K562 (cell line): ENCODE results near the gene RAB3C. TPM values are rescaled to one million over a fixed set of nuclear protein-coding genes. Genes with fewer than 3 reads are reported as not detected.

Experiments used
- ATAC-seq: fragments of 200-7000 bp; cut with Tn5 transposase; 3 replicates; pipeline ENCODE4 v1.9.1; 2020; ENCODE audit warnings: moderate library complexity
- BruUV-seq: library from RNA; stranded (reverse); fragments of 400-500 nt; replicated peaks from 2 replicates; lab custom pipeline; 2021; lab: Mats Ljungman, UMichigan
- CTCF ChIA-PET: fragments of 300-600 bp; formaldehyde crosslinking; extraction: SDS; loops from one replicate; lab custom pipeline; 2021; ENCODE audit warnings: low intra/inter-chr PET ratio; lab: Yijun Ruan, JAX
- POLR2A ChIA-PET: fragments of 300-600, 350-650 bp; sonication (Branson Sonifier 250); formaldehyde crosslinking; extraction: SDS; loops from one replicate; lab custom pipeline; 2021; ENCODE audit warnings: antibody characterized with exemption, inconsistent platforms; lab: Yijun Ruan, JAX
- DNase-seq, 4 experiments: peaks; one replicate each; pipeline versions ENCODE4 v3.0.0 to v3.0.0-alpha.2; 2011 to 2018; ENCODE audit warnings: low spot score in 3 of 4, mixed read lengths in 3 of 4; ENCODE audit errors: extremely low read depth in 1 of 4
- FAIRE-seq: peaks from 2 replicates; lab custom pipeline; 2011; peaks lifted over from hg19 to GRCh38; lab: Jason Lieb, UNC
- H2AFZ ChIP-seq: 2 replicates; pipeline ENCODE4 v1.6.0; 2011; ENCODE audit warnings: low read depth, low read length, control low read depth, inconsistent platforms
- H3K27ac ChIP-seq: fragments of 200-600 bp; 3 replicates; pipeline ENCODE4 v1.8.0; 2011; ENCODE audit warnings: low read depth, mild to moderate bottlenecking, control low read depth, inconsistent platforms, low read length, moderate library complexity, mixed read lengths; ENCODE audit errors: extremely low read depth
- H3K27me3 ChIP-seq, 2 experiments: fragments of 300-600 bp in 1 of 2; 2 replicates in 1 of 2; 3 replicates in 1 of 2; pipeline versions ENCODE4 v1.6.0 to v1.8.0; 2011; ENCODE audit warnings: inconsistent platforms in 2 of 2, low read length in 2 of 2, mild to moderate bottlenecking in 1 of 2, mixed read lengths in 1 of 2, moderate library complexity in 1 of 2; ENCODE audit not compliant: control insufficient read depth in 2 of 2, insufficient read depth in 2 of 2
- H3K36me3 ChIP-seq: fragments of 300-600 bp; 3 replicates; pipeline ENCODE4 v1.8.0; 2011; ENCODE audit warnings: mild to moderate bottlenecking, low read length, inconsistent platforms; ENCODE audit not compliant: control insufficient read depth, insufficient read depth
- H3K4me1 ChIP-seq, 2 experiments: fragments of 200-600 bp in 1 of 2; replicated peaks in 1 of 2; 2 replicates in 1 of 2; 3 replicates in 1 of 2; pipeline versions ENCODE4 v1.5.1 to v1.8.0; 2011; ENCODE audit warnings: inconsistent platforms in 2 of 2, low read length in 2 of 2, mild to moderate bottlenecking in 1 of 2, mixed read lengths in 1 of 2, moderate library complexity in 1 of 2; ENCODE audit not compliant: control insufficient read depth in 2 of 2, insufficient read depth in 2 of 2
- H3K4me2 ChIP-seq: 2 replicates; pipeline ENCODE4 v1.6.1; 2011; ENCODE audit warnings: low read length, control low read depth, inconsistent platforms, mixed read lengths; ENCODE audit not compliant: insufficient read depth
- H3K4me3 ChIP-seq: fragments of 200-600 bp; sonication (generic), shearing (Covaris generic); 2 replicates; pipeline ENCODE4 v1.5.1; 2016; ENCODE audit warnings: control low read depth, inconsistent platforms
- H3K79me2 ChIP-seq: fragments of 200-600 bp; 3 replicates; pipeline ENCODE4 v1.8.0; 2011; ENCODE audit warnings: low read length, inconsistent platforms; ENCODE audit not compliant: control insufficient read depth, insufficient read depth
- H3K9ac ChIP-seq, 2 experiments: 2 replicates each; pipeline versions ENCODE4 v1.6.0 to v1.6.1; 2011; ENCODE audit warnings: low read depth in 2 of 2, low read length in 2 of 2, control low read depth in 1 of 2, inconsistent platforms in 1 of 2, mild to moderate bottlenecking in 1 of 2, mixed read lengths in 1 of 2; ENCODE audit not compliant: insufficient read depth in 1 of 2
- H3K9me1 ChIP-seq: one replicate; pipeline ENCODE4 v1.6.0; 2011; ENCODE audit warnings: inconsistent platforms, mild to moderate bottlenecking, low read length, moderate library complexity; ENCODE audit not compliant: control insufficient read depth, insufficient read depth
- H3K9me3 ChIP-seq: replicated peaks from 2 replicates; pipeline ENCODE4 v1.5.1; 2011; ENCODE audit warnings: low read depth, low read length, inconsistent platforms; ENCODE audit not compliant: control insufficient read depth, insufficient read depth
- H4K20me1 ChIP-seq: replicated peaks from 2 replicates; pipeline ENCODE4 v1.6.1; 2011; ENCODE audit warnings: low read length, inconsistent platforms, mixed read lengths; ENCODE audit not compliant: control insufficient read depth, insufficient read depth
- CSDE1 ChIP-seq, 2 experiments: fragments of 450-650 bp; IDR thresholded peaks; 2 replicates each; pipeline ENCODE4 v1.6.1; 2016; ENCODE audit warnings: mild to moderate bottlenecking in 1 of 2
- LEF1 ChIP-seq: fragments of 450-650 bp; IDR thresholded peaks from 2 replicates; pipeline ENCODE4 v1.6.1; 2016; ENCODE audit warnings: mild to moderate bottlenecking
- TCF7L2 ChIP-seq: fragments of 150-350 bp; IDR thresholded peaks from 2 replicates; pipeline ENCODE4 v1.6.1; 2016; ENCODE audit warnings: low read depth, mild to moderate bottlenecking, low read length, moderate library complexity
- ZFP36 ChIP-seq: fragments of 150-350 bp; IDR thresholded peaks from 2 replicates; pipeline ENCODE4 v1.6.1; 2018; ENCODE audit warnings: low read length, low read depth; ENCODE audit not compliant: partially characterized antibody
- ZNF347 ChIP-seq: fragments of 450-650 bp; formaldehyde crosslinking; IDR thresholded peaks from 2 replicates; pipeline ENCODE4 v1.4.0; 2020; ENCODE audit warnings: low read depth, mild to moderate bottlenecking, moderate library complexity
- ZNF561 ChIP-seq: fragments of 450-650 bp; formaldehyde crosslinking; conservative IDR thresholded peaks from 2 replicates; pipeline ENCODE4 v1.4.0; 2020; ENCODE audit warnings: mild to moderate bottlenecking, moderate library complexity
- WGBS: fragments of 100-300 bp; shearing (Covaris generic); methylation state at CpG from one replicate; pipeline ENCODE4 v1.1.6; 2016; ENCODE audit warnings: low coverage, mixed read lengths; ENCODE audit not compliant: insufficient coverage; ENCODE audit errors: missing lambda C conversion rate; 5-methylcytosine and 5-hydroxymethylcytosine counted together
- in situ Hi-C: fragments of 300-500 bp; cut with MboI; formaldehyde crosslinking; loops from 4 replicates; pipeline ENCODE4 v1.15.0; 2018; ENCODE audit warnings: inconsistent platforms, mixed read lengths
- intact Hi-C: fragments of 100-400 bp; cut with micrococcal nuclease; formaldehyde crosslinking; loops from 2 replicates; pipeline ENCODE4 v1.14.2; 2022
- polyA plus RNA-seq, 8 experiments: library from polyadenylated mRNA; depleted of rRNA in 4 of 8; stranded (reverse) in 5 of 8; unstranded in 3 of 8; fragments of >200 nt; fragmentation: Nextera tagmentation in 2 of 8; fragmentation: Illumina TruSeq in 1 of 8; extraction: Ambion mirVana in 2 of 8; extraction: Trizol in 1 of 8; gene quantifications; 2 replicates each; pipeline versions ENCODE4 v1.2.1 to v1.2.3, GENCODE V29; 2011 to 2014; ENCODE audit warnings: inconsistent platforms in 1 of 8, missing spikeins in 1 of 8
- total RNA-seq, 7 experiments: library from RNA; depleted of rRNA in 6 of 7; stranded (reverse); fragments of >200 nt in 6 of 7; fragmentation: Illumina TruSeq in 2 of 7; extraction: Trizol in 2 of 7; gene quantifications; 2 replicates each; pipeline versions ENCODE4 v1.2.1 to v1.2.3, GENCODE V29; 2011 to 2021; ENCODE audit warnings: low replicate concordance in 1 of 7
- TF ChIP-seq, protein P1 (sequence below): IDR thresholded peaks from 3 replicates; pipeline ENCODE4 v1.6.1; 2011; ENCODE audit warnings: borderline replicate concordance, mild to moderate bottlenecking, moderate library complexity; ENCODE audit not compliant: insufficient read length; ENCODE audit errors: extremely low read depth
- TF ChIP-seq, protein P2 (sequence below): fragments of 250-450 bp; sonication (Bioruptor Pico); IDR thresholded peaks from 2 replicates; pipeline ENCODE4 v1.4.0; 2020
- TF ChIP-seq, protein P3 (sequence below), 2 experiments: fragments of 450-650 bp; IDR thresholded peaks; 2 replicates each; pipeline ENCODE4 v1.6.1; 2018; ENCODE audit warnings: mild to moderate bottlenecking in 2 of 2, low read depth in 1 of 2; ENCODE audit not compliant: partially characterized antibody in 2 of 2

RAB3C gene
- total and polyA plus RNA-seq, 9 of the 15 experiments (the other 6 are each of a cell fraction or from before 2014, with no cell fraction given): not detected

DNA sequence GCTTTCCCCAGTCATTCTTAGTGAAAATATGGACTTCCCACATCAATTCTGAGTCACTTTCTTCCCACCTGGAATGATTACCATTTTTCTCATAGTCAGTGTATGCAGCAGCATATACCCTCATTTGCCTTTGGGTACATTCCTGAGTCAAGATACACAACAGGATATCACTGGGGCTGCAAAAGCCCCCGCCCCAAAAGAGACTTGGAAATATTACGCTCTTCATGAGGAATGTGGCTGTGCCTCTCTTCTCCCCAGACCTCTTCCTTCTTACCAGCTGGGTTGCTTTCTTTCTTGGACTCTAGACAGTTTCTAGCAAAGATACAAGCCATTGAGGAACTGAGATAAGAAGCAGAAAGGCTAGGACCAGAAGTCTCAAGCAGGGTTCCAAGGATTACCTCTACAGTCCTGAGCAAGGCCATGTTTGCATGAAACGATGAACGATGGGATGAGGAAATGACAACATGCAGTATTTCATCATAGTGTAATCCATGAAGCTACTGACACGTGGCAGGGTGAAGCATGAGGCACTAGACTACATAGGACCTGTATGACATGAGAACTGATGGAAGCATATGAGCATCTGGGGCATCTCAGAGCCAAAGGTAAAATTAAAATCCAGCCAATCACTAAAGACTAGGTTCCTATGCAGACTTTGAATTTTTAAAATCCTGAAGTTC is 218.1 kb downstream of the RAB3C start:
- no peak for FAIRE-seq
- H3K9ac ChIP-seq: no peak overlapping the region
- intact Hi-C loops (no loop called here), in situ Hi-C loops (no loop called here)
- H3K27me3 ChIP-seq: no peaks in the 10 kb centered on the region
- no peaks in the 10 kb centered on the region for H3K9me1 ChIP-seq
- CTCF ChIA-PET: no interaction called here
- WGBS: 0% methylated on average over 4 of the region's 5 CpGs
- no peaks in the 10 kb centered on the region for H4K20me1 ChIP-seq
- H2AFZ ChIP-seq: no peak overlapping the region
- no peak overlapping the region for H3K4me3 ChIP-seq
- no peak overlapping the region for H3K27ac ChIP-seq
- H3K36me3 ChIP-seq: no peaks in the 10 kb centered on the region
- no peak for DNase-seq
- no peaks in the 10 kb centered on the region for H3K4me1 ChIP-seq
- BruUV-seq: no TSS peak
- no peaks in the 10 kb centered on the region for H3K79me2 ChIP-seq
- no peaks in the 10 kb centered on the region for H3K9me3 ChIP-seq
- no peak for ATAC-seq
- H3K4me2 ChIP-seq: no peak overlapping the region
- POLR2A ChIA-PET: no interaction called here
- TF ChIP-seq ZFP36 (no peak), TCF7L2 (no peak), CSDE1 (IDR thresholded peaks at IDR 0.05) (no peak), ZNF561 (no peak), ZNF347 (CRISPR knock-in tag) (no peak), LEF1 (no peak)
- TF ChIP-seq, protein P1, sequence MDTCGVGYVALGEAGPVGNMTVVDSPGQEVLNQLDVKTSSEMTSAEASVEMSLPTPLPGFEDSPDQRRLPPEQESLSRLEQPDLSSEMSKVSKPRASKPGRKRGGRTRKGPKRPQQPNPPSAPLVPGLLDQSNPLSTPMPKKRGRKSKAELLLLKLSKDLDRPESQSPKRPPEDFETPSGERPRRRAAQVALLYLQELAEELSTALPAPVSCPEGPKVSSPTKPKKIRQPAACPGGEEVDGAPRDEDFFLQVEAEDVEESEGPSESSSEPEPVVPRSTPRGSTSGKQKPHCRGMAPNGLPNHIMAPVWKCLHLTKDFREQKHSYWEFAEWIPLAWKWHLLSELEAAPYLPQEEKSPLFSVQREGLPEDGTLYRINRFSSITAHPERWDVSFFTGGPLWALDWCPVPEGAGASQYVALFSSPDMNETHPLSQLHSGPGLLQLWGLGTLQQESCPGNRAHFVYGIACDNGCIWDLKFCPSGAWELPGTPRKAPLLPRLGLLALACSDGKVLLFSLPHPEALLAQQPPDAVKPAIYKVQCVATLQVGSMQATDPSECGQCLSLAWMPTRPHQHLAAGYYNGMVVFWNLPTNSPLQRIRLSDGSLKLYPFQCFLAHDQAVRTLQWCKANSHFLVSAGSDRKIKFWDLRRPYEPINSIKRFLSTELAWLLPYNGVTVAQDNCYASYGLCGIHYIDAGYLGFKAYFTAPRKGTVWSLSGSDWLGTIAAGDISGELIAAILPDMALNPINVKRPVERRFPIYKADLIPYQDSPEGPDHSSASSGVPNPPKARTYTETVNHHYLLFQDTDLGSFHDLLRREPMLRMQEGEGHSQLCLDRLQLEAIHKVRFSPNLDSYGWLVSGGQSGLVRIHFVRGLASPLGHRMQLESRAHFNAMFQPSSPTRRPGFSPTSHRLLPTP: no peak
- TF ChIP-seq, protein P2, sequence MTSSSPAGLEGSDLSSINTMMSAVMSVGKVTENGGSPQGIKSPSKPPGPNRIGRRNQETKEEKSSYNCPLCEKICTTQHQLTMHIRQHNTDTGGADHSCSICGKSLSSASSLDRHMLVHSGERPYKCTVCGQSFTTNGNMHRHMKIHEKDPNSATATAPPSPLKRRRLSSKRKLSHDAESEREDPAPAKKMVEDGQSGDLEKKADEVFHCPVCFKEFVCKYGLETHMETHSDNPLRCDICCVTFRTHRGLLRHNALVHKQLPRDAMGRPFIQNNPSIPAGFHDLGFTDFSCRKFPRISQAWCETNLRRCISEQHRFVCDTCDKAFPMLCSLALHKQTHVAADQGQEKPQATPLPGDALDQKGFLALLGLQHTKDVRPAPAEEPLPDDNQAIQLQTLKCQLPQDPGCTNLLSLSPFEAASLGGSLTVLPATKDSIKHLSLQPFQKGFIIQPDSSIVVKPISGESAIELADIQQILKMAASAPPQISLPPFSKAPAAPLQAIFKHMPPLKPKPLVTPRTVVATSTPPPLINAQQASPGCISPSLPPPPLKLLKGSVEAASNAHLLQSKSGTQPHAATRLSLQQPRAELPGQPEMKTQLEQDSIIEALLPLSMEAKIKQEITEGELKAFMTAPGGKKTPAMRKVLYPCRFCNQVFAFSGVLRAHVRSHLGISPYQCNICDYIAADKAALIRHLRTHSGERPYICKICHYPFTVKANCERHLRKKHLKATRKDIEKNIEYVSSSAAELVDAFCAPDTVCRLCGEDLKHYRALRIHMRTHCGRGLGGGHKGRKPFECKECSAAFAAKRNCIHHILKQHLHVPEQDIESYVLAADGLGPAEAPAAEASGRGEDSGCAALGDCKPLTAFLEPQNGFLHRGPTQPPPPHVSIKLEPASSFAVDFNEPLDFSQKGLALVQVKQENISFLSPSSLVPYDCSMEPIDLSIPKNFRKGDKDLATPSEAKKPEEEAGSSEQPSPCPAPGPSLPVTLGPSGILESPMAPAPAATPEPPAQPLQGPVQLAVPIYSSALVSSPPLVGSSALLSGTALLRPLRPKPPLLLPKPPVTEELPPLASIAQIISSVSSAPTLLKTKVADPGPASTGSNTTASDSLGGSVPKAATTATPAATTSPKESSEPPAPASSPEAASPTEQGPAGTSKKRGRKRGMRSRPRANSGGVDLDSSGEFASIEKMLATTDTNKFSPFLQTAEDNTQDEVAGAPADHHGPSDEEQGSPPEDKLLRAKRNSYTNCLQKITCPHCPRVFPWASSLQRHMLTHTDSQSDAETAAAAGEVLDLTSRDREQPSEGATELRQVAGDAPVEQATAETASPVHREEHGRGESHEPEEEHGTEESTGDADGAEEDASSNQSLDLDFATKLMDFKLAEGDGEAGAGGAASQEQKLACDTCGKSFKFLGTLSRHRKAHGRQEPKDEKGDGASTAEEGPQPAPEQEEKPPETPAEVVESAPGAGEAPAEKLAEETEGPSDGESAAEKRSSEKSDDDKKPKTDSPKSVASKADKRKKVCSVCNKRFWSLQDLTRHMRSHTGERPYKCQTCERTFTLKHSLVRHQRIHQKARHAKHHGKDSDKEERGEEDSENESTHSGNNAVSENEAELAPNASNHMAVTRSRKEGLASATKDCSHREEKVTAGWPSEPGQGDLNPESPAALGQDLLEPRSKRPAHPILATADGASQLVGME (CRISPR knock-in tag): no peak
- TF ChIP-seq, protein P3, sequence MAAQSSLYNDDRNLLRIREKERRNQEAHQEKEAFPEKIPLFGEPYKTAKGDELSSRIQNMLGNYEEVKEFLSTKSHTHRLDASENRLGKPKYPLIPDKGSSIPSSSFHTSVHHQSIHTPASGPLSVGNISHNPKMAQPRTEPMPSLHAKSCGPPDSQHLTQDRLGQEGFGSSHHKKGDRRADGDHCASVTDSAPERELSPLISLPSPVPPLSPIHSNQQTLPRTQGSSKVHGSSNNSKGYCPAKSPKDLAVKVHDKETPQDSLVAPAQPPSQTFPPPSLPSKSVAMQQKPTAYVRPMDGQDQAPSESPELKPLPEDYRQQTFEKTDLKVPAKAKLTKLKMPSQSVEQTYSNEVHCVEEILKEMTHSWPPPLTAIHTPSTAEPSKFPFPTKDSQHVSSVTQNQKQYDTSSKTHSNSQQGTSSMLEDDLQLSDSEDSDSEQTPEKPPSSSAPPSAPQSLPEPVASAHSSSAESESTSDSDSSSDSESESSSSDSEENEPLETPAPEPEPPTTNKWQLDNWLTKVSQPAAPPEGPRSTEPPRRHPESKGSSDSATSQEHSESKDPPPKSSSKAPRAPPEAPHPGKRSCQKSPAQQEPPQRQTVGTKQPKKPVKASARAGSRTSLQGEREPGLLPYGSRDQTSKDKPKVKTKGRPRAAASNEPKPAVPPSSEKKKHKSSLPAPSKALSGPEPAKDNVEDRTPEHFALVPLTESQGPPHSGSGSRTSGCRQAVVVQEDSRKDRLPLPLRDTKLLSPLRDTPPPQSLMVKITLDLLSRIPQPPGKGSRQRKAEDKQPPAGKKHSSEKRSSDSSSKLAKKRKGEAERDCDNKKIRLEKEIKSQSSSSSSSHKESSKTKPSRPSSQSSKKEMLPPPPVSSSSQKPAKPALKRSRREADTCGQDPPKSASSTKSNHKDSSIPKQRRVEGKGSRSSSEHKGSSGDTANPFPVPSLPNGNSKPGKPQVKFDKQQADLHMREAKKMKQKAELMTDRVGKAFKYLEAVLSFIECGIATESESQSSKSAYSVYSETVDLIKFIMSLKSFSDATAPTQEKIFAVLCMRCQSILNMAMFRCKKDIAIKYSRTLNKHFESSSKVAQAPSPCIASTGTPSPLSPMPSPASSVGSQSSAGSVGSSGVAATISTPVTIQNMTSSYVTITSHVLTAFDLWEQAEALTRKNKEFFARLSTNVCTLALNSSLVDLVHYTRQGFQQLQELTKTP (IDR thresholded peaks at IDR 0.05; ENCODE audit: low read depth in 1 of 2, partially characterized antibody in 2 of 2): no peak
